GM23338 (cell line): ENCODE results near the gene USP5. TPM values are rescaled to one million over a fixed set of nuclear protein-coding genes. Genes with fewer than 3 reads are reported as not detected.
"Not testable (repeated sequence)": the region's sequence is repeated elsewhere in the genome, so short reads cannot be mapped to it uniquely, and the experiment has no call there.

Experiments used
- ATAC-seq: fragments of 200-7000 bp; cut with Tn5 transposase; 3 replicates; pipeline ENCODE4 v1.9.1; 2020
- DNase-seq: peaks from one replicate; pipeline ENCODE4 v3.0.0-alpha.2; 2015; ENCODE audit warnings: low spot score
- H2AFZ ChIP-seq: fragments of 200-600 bp; sonication (generic); 2 replicates; pipeline ENCODE4 v1.8.0; 2016; ENCODE audit warnings: antibody characterized with exemption, mild to moderate bottlenecking, moderate library complexity
- H3F3A ChIP-seq: fragments of 200-600 bp; sonication (generic); replicated peaks from 2 replicates; pipeline ENCODE4 v1.8.0; 2017; ENCODE audit warnings: antibody characterized with exemption, mixed run types, low read depth
- H3K27ac ChIP-seq: fragments of 200-600 bp; sonication (generic); 2 replicates; pipeline ENCODE4 v1.6.1; 2016; ENCODE audit warnings: low read depth
- H3K27me3 ChIP-seq: fragments of 200-600 bp; sonication (generic); 2 replicates; pipeline ENCODE4 v1.8.0; 2016; ENCODE audit warnings: mild to moderate bottlenecking, mixed run types, moderate library complexity; ENCODE audit not compliant: insufficient read depth
- H3K36me3 ChIP-seq: fragments of 200-600 bp; sonication (generic); 2 replicates; pipeline ENCODE4 v1.8.0; 2016; ENCODE audit warnings: mild to moderate bottlenecking; ENCODE audit not compliant: insufficient read depth
- H3K4me1 ChIP-seq: fragments of 200-600 bp; sonication (generic); 2 replicates; pipeline ENCODE4 v1.8.0; 2016; ENCODE audit warnings: mild to moderate bottlenecking, moderate library complexity; ENCODE audit not compliant: insufficient read depth
- H3K4me2 ChIP-seq: fragments of 200-600 bp; sonication (generic); 2 replicates; pipeline ENCODE4 v1.7.1; 2017; ENCODE audit warnings: mixed run types
- H3K4me3 ChIP-seq: fragments of 200-600 bp; sonication (generic); 2 replicates; pipeline ENCODE4 v1.6.1; 2016; ENCODE audit warnings: mixed run types
- H3K79me2 ChIP-seq: fragments of 200-600 bp; sonication (generic); replicated peaks from 2 replicates; pipeline ENCODE4 v1.8.0; 2017; ENCODE audit warnings: mild to moderate bottlenecking; ENCODE audit not compliant: insufficient read depth
- H3K9me2 ChIP-seq: fragments of 200-600 bp; sonication (generic); 2 replicates; pipeline ENCODE4 v1.8.0; 2017; ENCODE audit not compliant: insufficient read depth
- H4K20me1 ChIP-seq: fragments of 200-600 bp; sonication (generic); replicated peaks from 2 replicates; pipeline ENCODE4 v1.8.0; 2017; ENCODE audit warnings: mild to moderate bottlenecking; ENCODE audit not compliant: insufficient read depth
- H3K27ac Mint-ChIP-seq: 2 replicates; pipeline ENCODE4 v1.8.0; 2020; ENCODE audit warnings: inconsistent platforms, mild to moderate bottlenecking, moderate library complexity, mixed read lengths
- H3K27me3 Mint-ChIP-seq: 3 replicates; pipeline ENCODE4 v1.8.0; 2022; ENCODE audit warnings: low read depth, mild to moderate bottlenecking, moderate library complexity, mixed read lengths, inconsistent platforms; ENCODE audit not compliant: insufficient read depth, poor library complexity
- H3K36me3 Mint-ChIP-seq: 3 replicates; pipeline ENCODE4 v1.8.0; 2021; ENCODE audit warnings: low read depth, mild to moderate bottlenecking, inconsistent platforms, moderate library complexity, mixed read lengths
- H3K4me1 Mint-ChIP-seq: 3 replicates; pipeline ENCODE4 v1.8.0; 2020; ENCODE audit warnings: mild to moderate bottlenecking, inconsistent platforms, mixed read lengths
- H3K4me3 Mint-ChIP-seq: 3 replicates; pipeline ENCODE4 v1.8.0; 2021; ENCODE audit warnings: moderate library complexity, mild to moderate bottlenecking, inconsistent platforms, mixed read lengths
- H3K9me3 Mint-ChIP-seq: 3 replicates; pipeline ENCODE4 v1.8.0; 2020; ENCODE audit warnings: moderate library complexity, mild to moderate bottlenecking, inconsistent platforms, mixed read lengths
- ETS1 ChIP-seq: IDR thresholded peaks from 2 replicates; pipeline ENCODE4 v1.6.1; 2016; ENCODE audit warnings: antibody characterized with exemption
- JUNB ChIP-seq: IDR thresholded peaks from one replicate; pipeline ENCODE4 v1.6.1; 2016; ENCODE audit warnings: antibody characterized with exemption; ENCODE audit not compliant: unreplicated experiment
- POLR2AphosphoS5 ChIP-seq: IDR thresholded peaks from 2 replicates; pipeline ENCODE4 v1.6.1; 2016; ENCODE audit warnings: antibody characterized with exemption, low read depth
- ZNF462 ChIP-seq: fragments of 250-450 bp; sonication (Bioruptor Pico); IDR thresholded peaks from 2 replicates; pipeline ENCODE4 v1.5.0; 2020; ENCODE audit warnings: mild to moderate bottlenecking, moderate library complexity
- polyA plus RNA-seq: library from polyadenylated mRNA; unstranded; fragments of >200 nt; fragmentation: Nextera tagmentation; extraction: Ambion mirVana; gene quantifications from 2 replicates; pipeline ENCODE4 v1.2.1, GENCODE V29; 2016
- total RNA-seq: library from RNA; depleted of rRNA; stranded (reverse); fragments of >200 nt; shearing (Covaris generic); gene quantifications from 2 replicates; pipeline ENCODE4 v1.2.3, GENCODE V29; 2014

Gene USP5
- total and polyA plus RNA-seq, 2 experiments from 2014 or later = 35.1 to 109 TPM

- TF ChIP-seq ETS1 (no peak), POLR2AphosphoS5 (no peak), ZNF462 (CRISPR knock-in tag) (no peak), JUNB (no peak)
Measured at GRCh38 chr12:6905414-6906040, 53.6 kb downstream of the USP5 start (continued).

GRCh38 chr12:6908141-6908540 lies 56.2 kb downstream of the USP5 start:
- H3F3A ChIP-seq, ATAC-seq, H3K4me1 Mint-ChIP-seq, H4K20me1 ChIP-seq, H3K9me2 ChIP-seq, H3K4me3 ChIP-seq, H3K27ac Mint-ChIP-seq, H3K36me3 Mint-ChIP-seq, H3K79me2 ChIP-seq, H2AFZ ChIP-seq, DNase-seq, H3K27me3 ChIP-seq, H3K4me2 ChIP-seq, H3K4me3 Mint-ChIP-seq, H3K27me3 Mint-ChIP-seq, H3K27ac ChIP-seq, H3K9me3 Mint-ChIP-seq, H3K36me3 ChIP-seq: not testable (repeated sequence)
- peaks cover 22% of the 10 kb centered on the region for H3K4me1 ChIP-seq
